Measurements from ENCODE around the gene UBE2J2.

DNA sequence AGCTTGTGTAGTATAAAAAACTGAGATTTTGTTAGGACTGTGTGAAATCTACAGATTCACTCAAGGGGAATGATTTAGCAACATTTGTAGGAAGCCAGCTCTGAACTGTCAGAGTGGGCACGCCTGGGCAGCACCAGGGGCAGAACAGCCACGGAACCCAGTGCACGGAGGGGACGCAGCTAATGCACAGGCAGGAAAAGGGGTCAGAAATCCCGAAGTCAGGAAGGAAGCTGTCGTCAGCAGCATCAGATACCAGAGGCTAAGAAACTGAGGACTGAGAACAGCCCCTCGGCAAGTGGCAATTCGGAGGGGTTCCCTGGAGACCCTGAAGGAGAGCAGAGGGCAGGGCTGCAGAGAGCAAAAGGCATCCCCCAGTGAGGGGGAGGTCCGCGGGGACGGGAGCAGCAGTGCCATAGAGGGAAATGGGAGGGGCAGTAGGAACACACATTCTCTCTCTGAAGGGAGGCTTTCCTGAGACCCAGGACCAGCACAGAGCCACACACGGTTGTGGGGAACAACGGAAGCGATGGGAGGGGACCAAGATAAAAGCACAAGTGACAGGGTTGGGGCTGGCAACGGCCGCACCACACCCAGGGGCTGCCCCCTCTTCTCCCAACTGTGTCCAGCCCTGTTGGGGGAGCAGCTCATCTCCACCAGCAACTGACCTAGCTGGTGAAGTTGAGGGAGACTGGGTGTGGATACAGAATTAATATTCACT lies 12.7 kb downstream of the UBE2J2 start:
- TF ChIP-seq, protein P1, sequence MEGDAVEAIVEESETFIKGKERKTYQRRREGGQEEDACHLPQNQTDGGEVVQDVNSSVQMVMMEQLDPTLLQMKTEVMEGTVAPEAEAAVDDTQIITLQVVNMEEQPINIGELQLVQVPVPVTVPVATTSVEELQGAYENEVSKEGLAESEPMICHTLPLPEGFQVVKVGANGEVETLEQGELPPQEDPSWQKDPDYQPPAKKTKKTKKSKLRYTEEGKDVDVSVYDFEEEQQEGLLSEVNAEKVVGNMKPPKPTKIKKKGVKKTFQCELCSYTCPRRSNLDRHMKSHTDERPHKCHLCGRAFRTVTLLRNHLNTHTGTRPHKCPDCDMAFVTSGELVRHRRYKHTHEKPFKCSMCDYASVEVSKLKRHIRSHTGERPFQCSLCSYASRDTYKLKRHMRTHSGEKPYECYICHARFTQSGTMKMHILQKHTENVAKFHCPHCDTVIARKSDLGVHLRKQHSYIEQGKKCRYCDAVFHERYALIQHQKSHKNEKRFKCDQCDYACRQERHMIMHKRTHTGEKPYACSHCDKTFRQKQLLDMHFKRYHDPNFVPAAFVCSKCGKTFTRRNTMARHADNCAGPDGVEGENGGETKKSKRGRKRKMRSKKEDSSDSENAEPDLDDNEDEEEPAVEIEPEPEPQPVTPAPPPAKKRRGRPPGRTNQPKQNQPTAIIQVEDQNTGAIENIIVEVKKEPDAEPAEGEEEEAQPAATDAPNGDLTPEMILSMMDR (IDR thresholded peaks at IDR 0.05) = no peak
- no peak for TF ChIP-seq POLR2A (IDR thresholded peaks at IDR 0.05)
- TF ChIP-seq EP300 (IDR thresholded peaks at IDR 0.05) = no peak
